Measurements from ENCODE around the gene SPATS2.
"Not testable (repeated sequence)": the region's sequence is repeated elsewhere in the genome, so short reads cannot be mapped to it uniquely, and the experiment has no call there.

SPATS2 gene

GRCh38 chr12:49375406-49375805 is 8.1 kb downstream of the SPATS2 start:
- H3K4me3 ChIP-seq (ENCODE audit: low read depth, low read length), result no peak overlapping the region
- no peaks in the 10 kb centered on the region for H3K27me3 ChIP-seq (ENCODE audit: control insufficient read depth, insufficient read depth, low read length)
- no peak overlapping the region for H3K27ac ChIP-seq (ENCODE audit: low read depth, low read length)
- H3K9ac ChIP-seq (ENCODE audit: low read depth, low read length), result no peak overlapping the region
- no peaks in the 10 kb centered on the region for H3K9me3 ChIP-seq (ENCODE audit: control insufficient read depth, insufficient read depth, low read length)
- H3K36me3 ChIP-seq (ENCODE audit: control insufficient read depth, insufficient read depth, low read length), result no peaks in the 10 kb centered on the region
- H3K4me1 ChIP-seq (ENCODE audit: control insufficient read depth, insufficient read depth, low read length), result no peaks in the 10 kb centered on the region

- Histone ChIP-seq H3K9ac (ENCODE audit: low read depth, low read length) (no peak overlapping the region), H3K9me3 (ENCODE audit: control insufficient read depth, insufficient read depth, low read length) (no peaks in the 10 kb centered on the region), H3K27me3 (ENCODE audit: control insufficient read depth, insufficient read depth, low read length) (no peaks in the 10 kb centered on the region), H3K36me3 (ENCODE audit: control insufficient read depth, insufficient read depth, low read length) (no peaks in the 10 kb centered on the region), H3K27ac (ENCODE audit: low read depth, low read length) (no peak overlapping the region), H3K4me1 (ENCODE audit: control insufficient read depth, insufficient read depth, low read length) (no peaks in the 10 kb centered on the region), H3K4me3 (ENCODE audit: low read depth, low read length) (no peak overlapping the region)
These were observed 10.1 kb downstream of the SPATS2 start for GRCh38 chr12:49377386-49377785.

- H3K4me3 ChIP-seq (ENCODE audit: low read depth, low read length); H3K27ac ChIP-seq (ENCODE audit: low read depth, low read length); H3K9ac ChIP-seq (ENCODE audit: low read depth, low read length); H3K36me3 ChIP-seq (ENCODE audit: control insufficient read depth, insufficient read depth, low read length); H3K4me1 ChIP-seq (ENCODE audit: control insufficient read depth, insufficient read depth, low read length); H3K9me3 ChIP-seq (ENCODE audit: control insufficient read depth, insufficient read depth, low read length); H3K27me3 ChIP-seq (ENCODE audit: control insufficient read depth, insufficient read depth, low read length): not testable (repeated sequence)
These were observed 12.9 kb downstream of the SPATS2 start for GRCh38 chr12:49380184-49380583.

GRCh38 chr12:49388682-49389386 is 21.6 kb downstream of the SPATS2 start:
- H3K27ac ChIP-seq (ENCODE audit: low read depth, low read length), result no peak overlapping the region
- no peaks in the 10 kb centered on the region for H3K27me3 ChIP-seq (ENCODE audit: control insufficient read depth, insufficient read depth, low read length)
- H3K4me1 ChIP-seq (ENCODE audit: control insufficient read depth, insufficient read depth, low read length), result peaks cover 6% of the 10 kb centered on the region; the same call in 1 of the 2 replicates
- H3K36me3 ChIP-seq (ENCODE audit: control insufficient read depth, insufficient read depth, low read length), result no peaks in the 10 kb centered on the region
- no peak overlapping the region for H3K4me3 ChIP-seq (ENCODE audit: low read depth, low read length)
- no peak overlapping the region for H3K9ac ChIP-seq (ENCODE audit: low read depth, low read length)
- H3K9me3 ChIP-seq (ENCODE audit: control insufficient read depth, insufficient read depth, low read length), result no peaks in the 10 kb centered on the region

- H3K27me3 ChIP-seq (ENCODE audit: control insufficient read depth, insufficient read depth, low read length), result no peaks in the 10 kb centered on the region
- no peak overlapping the region for H3K27ac ChIP-seq (ENCODE audit: low read depth, low read length)
- H3K4me1 ChIP-seq (ENCODE audit: control insufficient read depth, insufficient read depth, low read length), result peaks cover 6% of the 10 kb centered on the region; the same call in 1 of the 2 replicates
- no peak overlapping the region for H3K4me3 ChIP-seq (ENCODE audit: low read depth, low read length)
- H3K9me3 ChIP-seq (ENCODE audit: control insufficient read depth, insufficient read depth, low read length), result no peaks in the 10 kb centered on the region
- H3K9ac ChIP-seq (ENCODE audit: low read depth, low read length), result no peak overlapping the region
- no peaks in the 10 kb centered on the region for H3K36me3 ChIP-seq (ENCODE audit: control insufficient read depth, insufficient read depth, low read length)
These were observed 22.1 kb downstream of the SPATS2 start for GRCh38 chr12:49389387-49389703.

GRCh38 chr12:49397000-49397399 is 29.7 kb downstream of the SPATS2 start:
- Histone ChIP-seq H3K4me1 (ENCODE audit: control insufficient read depth, insufficient read depth, low read length) (peaks cover 10% of the 10 kb centered on the region; the same call in 1 of the 2 replicates), H3K27ac (ENCODE audit: low read depth, low read length) (no peak overlapping the region), H3K9ac (ENCODE audit: low read depth, low read length) (no peak overlapping the region)

GRCh38 chr12:49400304-49400703 is 33.0 kb downstream of the SPATS2 start:
- Histone ChIP-seq H3K36me3 (ENCODE audit: control insufficient read depth, insufficient read depth, low read length) (no peaks in the 10 kb centered on the region), H3K27ac (ENCODE audit: low read depth, low read length) (no peak overlapping the region), H3K4me1 (ENCODE audit: control insufficient read depth, insufficient read depth, low read length) (peaks cover 10% of the 10 kb centered on the region; the same call in 1 of the 2 replicates), H3K4me3 (ENCODE audit: low read depth, low read length) (no peak overlapping the region), H3K27me3 (ENCODE audit: control insufficient read depth, insufficient read depth, low read length) (no peaks in the 10 kb centered on the region), H3K9me3 (ENCODE audit: control insufficient read depth, insufficient read depth, low read length) (no peaks in the 10 kb centered on the region), H3K9ac (ENCODE audit: low read depth, low read length) (no peak overlapping the region)

More at GRCh38 chr12:49397000-49397399, 29.7 kb downstream of the SPATS2 start:
- Histone ChIP-seq H3K27me3 (ENCODE audit: control insufficient read depth, insufficient read depth, low read length) (no peaks in the 10 kb centered on the region), H3K36me3 (ENCODE audit: control insufficient read depth, insufficient read depth, low read length) (no peaks in the 10 kb centered on the region), H3K9me3 (ENCODE audit: control insufficient read depth, insufficient read depth, low read length) (no peaks in the 10 kb centered on the region), H3K4me3 (ENCODE audit: low read depth, low read length) (no peak overlapping the region)

- Histone ChIP-seq H3K4me3 (ENCODE audit: low read depth, low read length) (no peak overlapping the region), H3K9ac (ENCODE audit: low read depth, low read length) (no peak overlapping the region), H3K27me3 (ENCODE audit: control insufficient read depth, insufficient read depth, low read length) (no peaks in the 10 kb centered on the region), H3K27ac (ENCODE audit: low read depth, low read length) (no peak overlapping the region), H3K9me3 (ENCODE audit: control insufficient read depth, insufficient read depth, low read length) (no peaks in the 10 kb centered on the region), H3K36me3 (ENCODE audit: control insufficient read depth, insufficient read depth, low read length) (no peaks in the 10 kb centered on the region), H3K4me1 (ENCODE audit: control insufficient read depth, insufficient read depth, low read length) (0 out of 2 replicates have a peak, but pooled peaks cover under 1% of the 10 kb centered on the region)
These were observed 36.7 kb downstream of the SPATS2 start for GRCh38 chr12:49403971-49404450.

- no peaks in the 10 kb centered on the region for H3K9me3 ChIP-seq (ENCODE audit: control insufficient read depth, insufficient read depth, low read length)
- H3K27ac ChIP-seq (ENCODE audit: low read depth, low read length), result no peak overlapping the region
- no peak overlapping the region for H3K9ac ChIP-seq (ENCODE audit: low read depth, low read length)
- H3K4me1 ChIP-seq (ENCODE audit: control insufficient read depth, insufficient read depth, low read length), result no peaks in the 10 kb centered on the region
- no peak overlapping the region for H3K4me3 ChIP-seq (ENCODE audit: low read depth, low read length)
- no peaks in the 10 kb centered on the region for H3K27me3 ChIP-seq (ENCODE audit: control insufficient read depth, insufficient read depth, low read length)
- no peaks in the 10 kb centered on the region for H3K36me3 ChIP-seq (ENCODE audit: control insufficient read depth, insufficient read depth, low read length)
These were observed 37.7 kb downstream of the SPATS2 start for GRCh38 chr12:49404956-49405355.

- no peak overlapping the region for H3K9ac ChIP-seq (ENCODE audit: low read depth, low read length)
- H3K9me3 ChIP-seq (ENCODE audit: control insufficient read depth, insufficient read depth, low read length), result no peaks in the 10 kb centered on the region
- H3K27ac ChIP-seq (ENCODE audit: low read depth, low read length), result no peak overlapping the region
- H3K36me3 ChIP-seq (ENCODE audit: control insufficient read depth, insufficient read depth, low read length), result no peaks in the 10 kb centered on the region
- no peaks in the 10 kb centered on the region for H3K27me3 ChIP-seq (ENCODE audit: control insufficient read depth, insufficient read depth, low read length)
- no peaks in the 10 kb centered on the region for H3K4me1 ChIP-seq (ENCODE audit: control insufficient read depth, insufficient read depth, low read length)
- H3K4me3 ChIP-seq (ENCODE audit: low read depth, low read length), result no peak overlapping the region
These were observed 43.6 kb downstream of the SPATS2 start for GRCh38 chr12:49410818-49411217.

GRCh38 chr12:49413010-49413409 is 45.7 kb downstream of the SPATS2 start:
- Histone ChIP-seq H3K27me3 (ENCODE audit: control insufficient read depth, insufficient read depth, low read length) (no peaks in the 10 kb centered on the region), H3K9me3 (ENCODE audit: control insufficient read depth, insufficient read depth, low read length) (no peaks in the 10 kb centered on the region), H3K9ac (ENCODE audit: low read depth, low read length) (no peak overlapping the region), H3K27ac (ENCODE audit: low read depth, low read length) (no peak overlapping the region), H3K4me3 (ENCODE audit: low read depth, low read length) (no peak overlapping the region), H3K36me3 (ENCODE audit: control insufficient read depth, insufficient read depth, low read length) (no peaks in the 10 kb centered on the region), H3K4me1 (ENCODE audit: control insufficient read depth, insufficient read depth, low read length) (no peaks in the 10 kb centered on the region)
